ENCODE measurements around the gene PPP1R3C. TPM values are rescaled to one million over a fixed set of nuclear protein-coding genes. Genes with fewer than 3 reads are reported as not detected.

PPP1R3C gene
- total RNA-seq, 2 experiments from 2014 or later: not detected

- Mint-ChIP-seq H3K36me3 (ENCODE audit: low read depth) (no peaks in the 10 kb centered on the region), H3K4me3 (no peak overlapping the region), H3K27ac (no peak overlapping the region), H3K4me1 (ENCODE audit: low read depth) (no peaks in the 10 kb centered on the region), H3K27me3 (ENCODE audit: low read depth) (peaks cover 2% of the 10 kb centered on the region), H3K9me3 (ENCODE audit: insufficient read depth) (no peaks in the 10 kb centered on the region)
- ATAC-seq (no peak), DNase-seq (no peak)
- ChIA-PET CTCF (no interaction called here), POLR2A (no interaction called here)
Observed at GRCh38 chr10:91607646-91608403, 25.0 kb downstream of the PPP1R3C start.

- peaks cover 2% of the 10 kb centered on the region for H3K27me3 Mint-ChIP-seq (ENCODE audit: low read depth)
- CTCF ChIA-PET: no interaction called here
- H3K9me3 Mint-ChIP-seq (ENCODE audit: insufficient read depth): no peaks in the 10 kb centered on the region
- H3K36me3 Mint-ChIP-seq (ENCODE audit: low read depth): no peaks in the 10 kb centered on the region
- ATAC-seq (no peak), DNase-seq (no peak)
- H3K27ac Mint-ChIP-seq: no peak overlapping the region
- POLR2A ChIA-PET: no interaction called here
- H3K4me1 Mint-ChIP-seq (ENCODE audit: low read depth): no peaks in the 10 kb centered on the region
- H3K4me3 Mint-ChIP-seq: no peak overlapping the region
Observed at GRCh38 chr10:91605968-91606367, 26.9 kb downstream of the PPP1R3C start.

- ATAC-seq (no peak), DNase-seq (no peak)
- ChIA-PET CTCF (no interaction called here), POLR2A (no interaction called here)
- H3K4me1 Mint-ChIP-seq (ENCODE audit: low read depth): no peaks in the 10 kb centered on the region
- no peaks in the 10 kb centered on the region for H3K27me3 Mint-ChIP-seq (ENCODE audit: low read depth)
- no peaks in the 10 kb centered on the region for H3K36me3 Mint-ChIP-seq (ENCODE audit: low read depth)
- no peak overlapping the region for H3K4me3 Mint-ChIP-seq
- H3K27ac Mint-ChIP-seq: no peak overlapping the region
- no peaks in the 10 kb centered on the region for H3K9me3 Mint-ChIP-seq (ENCODE audit: insufficient read depth)
Observed at GRCh38 chr10:91604553-91605534, 28.0 kb downstream of the PPP1R3C start.

GRCh38 chr10:91603931-91604331 is 28.9 kb downstream of the PPP1R3C start:
- DNase-seq: no peak
- POLR2A ChIA-PET: no interaction called here
- no peak overlapping the region for H3K27ac Mint-ChIP-seq
- ATAC-seq: no peak
- H3K4me3 Mint-ChIP-seq: no peak overlapping the region
- no peaks in the 10 kb centered on the region for H3K27me3 Mint-ChIP-seq (ENCODE audit: low read depth)
- H3K4me1 Mint-ChIP-seq (ENCODE audit: low read depth): no peaks in the 10 kb centered on the region
- CTCF ChIA-PET: no interaction called here
- no peaks in the 10 kb centered on the region for H3K9me3 Mint-ChIP-seq (ENCODE audit: insufficient read depth)
- H3K36me3 Mint-ChIP-seq (ENCODE audit: low read depth): no peaks in the 10 kb centered on the region

GRCh38 chr10:91602868-91603568 is 29.9 kb downstream of the PPP1R3C start:
- Mint-ChIP-seq H3K36me3 (ENCODE audit: low read depth) (no peaks in the 10 kb centered on the region), H3K27me3 (ENCODE audit: low read depth) (no peaks in the 10 kb centered on the region), H3K27ac (no peak overlapping the region), H3K4me3 (no peak overlapping the region), H3K4me1 (ENCODE audit: low read depth) (no peaks in the 10 kb centered on the region), H3K9me3 (ENCODE audit: insufficient read depth) (no peaks in the 10 kb centered on the region)
- POLR2A ChIA-PET: no interaction called here
- CTCF ChIA-PET: no interaction called here
- ATAC-seq (no peak), DNase-seq (no peak)

GRCh38 chr10:91602449-91602848 is 30.4 kb downstream of the PPP1R3C start:
- H3K4me3 Mint-ChIP-seq: no peak overlapping the region
- DNase-seq (no peak), ATAC-seq (no peak)
- H3K36me3 Mint-ChIP-seq (ENCODE audit: low read depth): no peaks in the 10 kb centered on the region
- ChIA-PET POLR2A (interaction anchor here (0.6 kb wide), 1 partner anchor 310 kb away, joined by 4 read pairs; no protein-coding TSS in a partner anchor), CTCF (no interaction called here)
- H3K4me1 Mint-ChIP-seq (ENCODE audit: low read depth): no peaks in the 10 kb centered on the region
- no peaks in the 10 kb centered on the region for H3K9me3 Mint-ChIP-seq (ENCODE audit: insufficient read depth)
- no peak overlapping the region for H3K27ac Mint-ChIP-seq
- H3K27me3 Mint-ChIP-seq (ENCODE audit: low read depth): no peaks in the 10 kb centered on the region

GRCh38 chr10:91601212-91601611 is 31.7 kb downstream of the PPP1R3C start:
- no peak for DNase-seq
- no peaks in the 10 kb centered on the region for H3K4me1 Mint-ChIP-seq (ENCODE audit: low read depth)
- H3K27me3 Mint-ChIP-seq (ENCODE audit: low read depth): no peaks in the 10 kb centered on the region
- H3K27ac Mint-ChIP-seq: no peak overlapping the region
- H3K36me3 Mint-ChIP-seq (ENCODE audit: low read depth): no peaks in the 10 kb centered on the region
- ChIA-PET CTCF (no interaction called here), POLR2A (no interaction called here)
- H3K4me3 Mint-ChIP-seq: no peak overlapping the region
- ATAC-seq: no peak
- H3K9me3 Mint-ChIP-seq (ENCODE audit: insufficient read depth): no peaks in the 10 kb centered on the region

- Mint-ChIP-seq H3K27ac (no peak overlapping the region), H3K9me3 (ENCODE audit: insufficient read depth) (no peaks in the 10 kb centered on the region), H3K36me3 (ENCODE audit: low read depth) (no peaks in the 10 kb centered on the region), H3K4me1 (ENCODE audit: low read depth) (no peaks in the 10 kb centered on the region), H3K27me3 (ENCODE audit: low read depth) (peaks cover 6% of the 10 kb centered on the region), H3K4me3 (no peak overlapping the region)
- POLR2A ChIA-PET: no interaction called here
- no peak for DNase-seq
- no peak for ATAC-seq
- CTCF ChIA-PET: no interaction called here
Observed at GRCh38 chr10:91598211-91598977, 34.5 kb downstream of the PPP1R3C start.

GRCh38 chr10:91597197-91597881 is 35.5 kb downstream of the PPP1R3C start:
- Mint-ChIP-seq H3K4me1 (ENCODE audit: low read depth) (no peaks in the 10 kb centered on the region), H3K36me3 (ENCODE audit: low read depth) (no peaks in the 10 kb centered on the region), H3K4me3 (no peak overlapping the region), H3K27ac (no peak overlapping the region), H3K9me3 (ENCODE audit: insufficient read depth) (no peaks in the 10 kb centered on the region), H3K27me3 (ENCODE audit: low read depth) (peaks cover 6% of the 10 kb centered on the region)
- ChIA-PET POLR2A (no interaction called here), CTCF (interaction anchor here (0.8 to 0.9 kb wide), 2 partner anchors 38 to 299 kb away, joined by 3 read pairs; no protein-coding TSS in a partner anchor)
- ATAC-seq: no peak
- no peak for DNase-seq

GRCh38 chr10:91596825-91597196 is 36.1 kb downstream of the PPP1R3C start:
- Mint-ChIP-seq H3K9me3 (ENCODE audit: insufficient read depth) (no peaks in the 10 kb centered on the region), H3K36me3 (ENCODE audit: low read depth) (no peaks in the 10 kb centered on the region), H3K27ac (no peak overlapping the region), H3K4me3 (no peak overlapping the region), H3K4me1 (ENCODE audit: low read depth) (no peaks in the 10 kb centered on the region), H3K27me3 (ENCODE audit: low read depth) (peaks cover 6% of the 10 kb centered on the region)
- POLR2A ChIA-PET: no interaction called here
- no peak for DNase-seq
- CTCF ChIA-PET: interaction anchor here (0.8 to 0.9 kb wide), 2 partner anchors 39 to 298 kb away, joined by 3 read pairs; no protein-coding TSS in a partner anchor
- no peak for ATAC-seq

GRCh38 chr10:91593834-91594233 is 39.0 kb downstream of the PPP1R3C start:
- Mint-ChIP-seq H3K4me1 (ENCODE audit: low read depth) (no peaks in the 10 kb centered on the region), H3K9me3 (ENCODE audit: insufficient read depth) (no peaks in the 10 kb centered on the region), H3K27me3 (ENCODE audit: low read depth) (peaks cover 13% of the 10 kb centered on the region), H3K4me3 (no peak overlapping the region), H3K36me3 (ENCODE audit: low read depth) (no peaks in the 10 kb centered on the region), H3K27ac (no peak overlapping the region)
- no peak for DNase-seq
- ChIA-PET CTCF (no interaction called here), POLR2A (no interaction called here)
- no peak for ATAC-seq

Measured in activated CD8-positive, alpha-beta T cell treated with anti-CD3 and anti-CD28 coated beads, Interleukin-2, amount 10 ng/mL, durations not matched to agents 7 days and 5 days (primary cell).